GM12865 (cell line): Measurements from ENCODE around the gene ATP11A.
"Not testable (repeated sequence)": the region's sequence is repeated elsewhere in the genome, so short reads cannot be mapped to it uniquely, and the experiment has no call there.

ENCODE experiments used
- DNase-seq: peaks from one replicate; pipeline ENCODE4 v3.0.0; 2010; ENCODE audit warnings: low read depth
- H3K4me3 ChIP-seq: 2 replicates; pipeline ENCODE4 v1.5.1; 2011; ENCODE audit warnings: mild to moderate bottlenecking, low read depth, low read length, control low read depth
- TF ChIP-seq, protein P1 (sequence below): IDR thresholded peaks from 2 replicates; pipeline ENCODE4 v1.5.1; 2011; ENCODE audit warnings: low read length, control low read depth, low read depth, inconsistent platforms; ENCODE audit not compliant: insufficient read depth; ENCODE audit errors: missing control alignments

ATP11A gene

GRCh38 chr13:112783135-112783977, 93.5 kb downstream of the ATP11A start:
- TF ChIP-seq, protein P1, sequence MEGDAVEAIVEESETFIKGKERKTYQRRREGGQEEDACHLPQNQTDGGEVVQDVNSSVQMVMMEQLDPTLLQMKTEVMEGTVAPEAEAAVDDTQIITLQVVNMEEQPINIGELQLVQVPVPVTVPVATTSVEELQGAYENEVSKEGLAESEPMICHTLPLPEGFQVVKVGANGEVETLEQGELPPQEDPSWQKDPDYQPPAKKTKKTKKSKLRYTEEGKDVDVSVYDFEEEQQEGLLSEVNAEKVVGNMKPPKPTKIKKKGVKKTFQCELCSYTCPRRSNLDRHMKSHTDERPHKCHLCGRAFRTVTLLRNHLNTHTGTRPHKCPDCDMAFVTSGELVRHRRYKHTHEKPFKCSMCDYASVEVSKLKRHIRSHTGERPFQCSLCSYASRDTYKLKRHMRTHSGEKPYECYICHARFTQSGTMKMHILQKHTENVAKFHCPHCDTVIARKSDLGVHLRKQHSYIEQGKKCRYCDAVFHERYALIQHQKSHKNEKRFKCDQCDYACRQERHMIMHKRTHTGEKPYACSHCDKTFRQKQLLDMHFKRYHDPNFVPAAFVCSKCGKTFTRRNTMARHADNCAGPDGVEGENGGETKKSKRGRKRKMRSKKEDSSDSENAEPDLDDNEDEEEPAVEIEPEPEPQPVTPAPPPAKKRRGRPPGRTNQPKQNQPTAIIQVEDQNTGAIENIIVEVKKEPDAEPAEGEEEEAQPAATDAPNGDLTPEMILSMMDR = no peak
- no peak overlapping the region for H3K4me3 ChIP-seq
- DNase-seq = no peak

GRCh38 chr13:112783978-112784371, 94.1 kb downstream of the ATP11A start:
- TF ChIP-seq, protein P1 = no peak
- DNase-seq = no peak
- H3K4me3 ChIP-seq = no peak overlapping the region

- no peak overlapping the region for H3K4me3 ChIP-seq
- TF ChIP-seq, protein P1 = no peak
- no peak for DNase-seq
These were observed 95.1 kb downstream of the ATP11A start for GRCh38 chr13:112784811-112785482.

DNA sequence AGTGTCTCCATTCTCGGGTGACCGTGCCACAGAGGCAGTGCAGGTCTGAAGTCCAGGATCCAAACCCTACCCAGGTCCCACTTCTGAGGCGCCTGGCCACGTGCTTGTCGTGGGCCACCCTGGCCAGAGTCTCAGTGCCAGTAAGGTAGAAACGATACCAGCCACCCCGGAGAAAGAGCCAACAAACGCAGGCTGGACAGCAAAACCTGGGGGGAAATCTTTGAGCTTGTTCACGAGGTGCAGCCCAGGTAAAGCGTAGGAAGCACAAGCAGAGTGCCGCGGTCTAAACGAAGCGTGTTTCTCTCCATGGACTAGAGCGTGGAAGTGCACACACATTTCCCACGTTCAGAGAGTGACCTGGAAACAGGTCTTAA, 95.6 kb downstream of the ATP11A start:
- H3K4me3 ChIP-seq = no peak overlapping the region
- no peak for DNase-seq
- TF ChIP-seq, protein P1 = no peak

- DNase-seq, H3K4me3 ChIP-seq: not testable (repeated sequence)
These were observed 97.0 kb downstream of the ATP11A start for GRCh38 chr13:112786810-112787209.

GRCh38 chr13:112790735-112791641, 101.2 kb downstream of the ATP11A start:
- no peak for DNase-seq
- TF ChIP-seq, protein P1 = no peak
- H3K4me3 ChIP-seq = no peak overlapping the region
